ENCODE data around the gene NOL7. TPM values are rescaled to one million over a fixed set of nuclear protein-coding genes. Genes with fewer than 3 reads are reported as not detected.

Gene NOL7
- polyA plus RNA-seq, 1 experiment = 20.1 TPM

DNA sequence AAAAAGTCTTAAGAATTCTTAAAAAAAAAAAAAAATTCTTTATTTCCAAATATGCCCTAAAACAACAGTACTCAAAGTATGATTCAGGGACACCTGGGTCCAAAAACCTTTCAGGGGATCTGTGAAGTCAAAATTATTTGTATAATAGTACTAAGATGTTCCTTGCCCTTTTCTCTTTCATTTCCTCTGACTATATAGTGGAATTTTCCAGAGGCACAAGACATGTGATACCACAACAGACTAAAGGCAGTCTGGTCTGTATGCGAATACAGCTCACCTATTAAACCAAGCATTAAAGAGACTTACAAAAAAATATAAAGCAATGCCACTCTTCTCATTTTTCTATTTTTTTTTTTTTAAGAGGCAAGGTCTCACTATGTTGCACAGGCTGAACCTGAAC lies 15.4 kb downstream of the NOL7 start:
- no peak for DNase-seq (ENCODE audit: low read depth)
- POLR2A ChIA-PET = no interaction called here
- TF ChIP-seq, protein P1, sequence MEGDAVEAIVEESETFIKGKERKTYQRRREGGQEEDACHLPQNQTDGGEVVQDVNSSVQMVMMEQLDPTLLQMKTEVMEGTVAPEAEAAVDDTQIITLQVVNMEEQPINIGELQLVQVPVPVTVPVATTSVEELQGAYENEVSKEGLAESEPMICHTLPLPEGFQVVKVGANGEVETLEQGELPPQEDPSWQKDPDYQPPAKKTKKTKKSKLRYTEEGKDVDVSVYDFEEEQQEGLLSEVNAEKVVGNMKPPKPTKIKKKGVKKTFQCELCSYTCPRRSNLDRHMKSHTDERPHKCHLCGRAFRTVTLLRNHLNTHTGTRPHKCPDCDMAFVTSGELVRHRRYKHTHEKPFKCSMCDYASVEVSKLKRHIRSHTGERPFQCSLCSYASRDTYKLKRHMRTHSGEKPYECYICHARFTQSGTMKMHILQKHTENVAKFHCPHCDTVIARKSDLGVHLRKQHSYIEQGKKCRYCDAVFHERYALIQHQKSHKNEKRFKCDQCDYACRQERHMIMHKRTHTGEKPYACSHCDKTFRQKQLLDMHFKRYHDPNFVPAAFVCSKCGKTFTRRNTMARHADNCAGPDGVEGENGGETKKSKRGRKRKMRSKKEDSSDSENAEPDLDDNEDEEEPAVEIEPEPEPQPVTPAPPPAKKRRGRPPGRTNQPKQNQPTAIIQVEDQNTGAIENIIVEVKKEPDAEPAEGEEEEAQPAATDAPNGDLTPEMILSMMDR (IDR thresholded peaks at IDR 0.05; ENCODE audit: insufficient read depth, low read depth, low read length) = no peak
- Histone ChIP-seq H3K36me3 (ENCODE audit: control insufficient read depth, insufficient read depth, low read length) (no peaks in the 10 kb centered on the region; the same call in 1 of the 2 replicates), H3K27me3 (ENCODE audit: control insufficient read depth, insufficient read depth, low read length) (no peaks in the 10 kb centered on the region), H3K4me3 (ENCODE audit: low read depth, low read length) (no peak overlapping the region)
- CTCF ChIA-PET = no interaction called here

DNA sequence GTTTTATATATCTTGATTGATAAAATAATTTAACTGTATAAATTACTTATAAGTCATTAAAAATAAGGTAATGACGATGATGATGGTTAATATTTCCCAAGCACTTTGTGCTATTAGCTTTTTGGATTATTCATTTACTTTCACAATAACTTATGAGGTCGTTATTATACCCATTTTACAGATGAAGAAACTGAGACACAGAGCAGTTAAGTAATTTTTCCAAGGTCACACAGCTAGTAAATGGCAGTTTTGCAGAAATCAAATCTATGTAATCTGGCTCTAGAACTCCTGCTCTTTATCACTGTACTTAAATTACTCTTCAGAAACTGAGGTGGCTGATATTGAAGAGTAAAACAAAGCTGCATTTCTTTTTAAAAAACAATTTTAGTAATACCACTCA lies 18.2 kb downstream of the NOL7 start:
- ChIA-PET CTCF (interaction anchor here (1.3 to 2.3 kb wide), 3 partner anchors 8 to 24 kb away, joined by 3 to 10 read pairs (median 5); partner anchors contain the start of gene NOL7), POLR2A (no interaction called here)
- Histone ChIP-seq H3K4me3 (ENCODE audit: low read depth, low read length) (no peak overlapping the region), H3K36me3 (ENCODE audit: control insufficient read depth, insufficient read depth, low read length) (peaks cover 2% of the 10 kb centered on the region), H3K27me3 (ENCODE audit: control insufficient read depth, insufficient read depth, low read length) (no peaks in the 10 kb centered on the region)
- no peak for DNase-seq (ENCODE audit: low read depth)
- TF ChIP-seq, protein P1 (IDR thresholded peaks at IDR 0.05; ENCODE audit: insufficient read depth, low read depth, low read length) = no peak

DNA sequence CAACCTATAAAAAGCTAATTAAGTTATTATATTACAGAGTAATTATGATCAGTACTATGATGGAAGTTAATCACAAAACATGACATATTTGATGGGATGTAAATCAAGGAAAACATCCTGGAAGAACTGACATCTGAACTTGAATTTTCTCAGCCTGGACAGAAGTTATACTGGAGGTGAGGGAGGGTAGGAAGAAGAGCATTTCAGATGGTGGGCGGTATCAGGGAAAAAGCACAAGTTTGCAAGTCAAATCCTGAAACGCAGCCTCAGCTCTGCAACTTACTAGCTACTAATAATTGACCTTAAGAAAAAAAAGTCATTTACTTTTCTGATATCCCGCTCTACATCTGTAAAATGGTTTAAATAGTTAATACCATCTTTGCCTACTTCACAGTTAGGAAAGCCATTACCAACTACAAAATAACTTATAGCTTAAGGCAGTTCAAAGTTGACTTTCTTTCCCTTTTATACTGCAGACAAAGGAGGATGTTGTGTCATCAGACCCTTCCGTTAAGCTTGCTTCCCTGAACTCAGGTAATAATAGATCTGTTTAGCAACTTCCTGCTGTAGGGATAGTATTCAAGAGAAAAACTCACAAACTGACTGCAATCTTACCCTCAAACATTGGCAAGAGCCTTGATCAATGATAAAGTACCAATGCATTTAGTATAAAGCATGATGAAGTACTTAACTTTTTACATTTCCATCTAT lies 21.0 kb downstream of the NOL7 start:
- CTCF ChIA-PET = interaction anchor here (1.5 kb wide), 1 partner anchor 12 kb away, joined by 8 read pairs; no protein-coding TSS in a partner anchor
- Histone ChIP-seq H3K36me3 (ENCODE audit: control insufficient read depth, insufficient read depth, low read length) (peaks cover 2% of the 10 kb centered on the region), H3K27me3 (ENCODE audit: control insufficient read depth, insufficient read depth, low read length) (no peaks in the 10 kb centered on the region), H3K4me3 (ENCODE audit: low read depth, low read length) (no peak overlapping the region)
- TF ChIP-seq, protein P1 (IDR thresholded peaks at IDR 0.05; ENCODE audit: insufficient read depth, low read depth, low read length) = no peak
- POLR2A ChIA-PET = no interaction called here
- DNase-seq (ENCODE audit: low read depth) = no peak

DNA sequence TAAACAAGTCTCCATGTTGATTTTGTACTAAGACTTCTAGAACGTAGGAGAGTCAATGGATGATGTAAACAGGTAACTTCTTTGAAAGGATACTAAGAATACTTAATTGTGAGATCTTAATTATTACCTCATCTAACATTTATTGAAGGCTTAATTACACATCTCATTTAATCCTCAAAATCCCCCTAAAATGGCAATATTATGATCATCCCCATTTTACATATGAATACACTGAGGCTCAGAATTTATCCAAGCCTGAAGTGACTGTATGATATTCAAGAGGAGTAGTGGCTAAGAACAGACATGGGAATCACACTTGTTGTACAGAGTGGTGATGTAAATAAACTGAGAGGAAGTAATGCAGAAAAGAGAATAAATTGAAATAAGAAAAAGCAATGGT lies 22.9 kb downstream of the NOL7 start:
- Histone ChIP-seq H3K36me3 (ENCODE audit: control insufficient read depth, insufficient read depth, low read length) (peaks cover 2% of the 10 kb centered on the region), H3K27me3 (ENCODE audit: control insufficient read depth, insufficient read depth, low read length) (no peaks in the 10 kb centered on the region), H3K4me3 (ENCODE audit: low read depth, low read length) (no peak overlapping the region)
- TF ChIP-seq, protein P1 (IDR thresholded peaks at IDR 0.05; ENCODE audit: insufficient read depth, low read depth, low read length) = no peak
- ChIA-PET CTCF (no interaction called here), POLR2A (no interaction called here)
- no peak for DNase-seq (ENCODE audit: low read depth)

DNA sequence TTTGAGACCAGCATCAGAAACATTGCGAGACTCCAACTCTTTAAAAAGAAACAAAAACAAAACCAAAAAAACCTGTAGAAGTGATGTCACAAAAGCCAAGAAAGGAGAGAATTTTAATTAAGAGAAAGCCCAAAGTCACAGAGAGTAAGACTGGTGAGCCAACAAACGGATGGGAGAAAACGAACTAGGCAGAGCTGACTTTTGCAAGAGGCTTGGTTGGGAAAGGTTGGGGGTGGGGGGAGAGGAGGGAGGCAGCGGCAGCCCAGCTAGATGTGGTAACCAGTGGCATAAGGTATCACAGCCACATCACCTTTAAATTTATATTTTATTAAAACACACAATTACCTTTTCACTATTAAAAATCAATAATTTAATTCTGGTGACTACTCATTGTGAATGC lies 23.5 kb downstream of the NOL7 start:
- CTCF ChIA-PET = interaction anchor here (1.4 kb wide), 1 partner anchor 14 kb away, joined by 4 read pairs; no protein-coding TSS in a partner anchor
- TF ChIP-seq, protein P1 (IDR thresholded peaks at IDR 0.05; ENCODE audit: insufficient read depth, low read depth, low read length) = no peak
- H3K27me3 ChIP-seq (ENCODE audit: control insufficient read depth, insufficient read depth, low read length) = no peaks in the 10 kb centered on the region
- H3K4me3 ChIP-seq (ENCODE audit: low read depth, low read length) = no peak overlapping the region
- no peak for DNase-seq (ENCODE audit: low read depth)
- POLR2A ChIA-PET = no interaction called here
- peaks cover 2% of the 10 kb centered on the region for H3K36me3 ChIP-seq (ENCODE audit: control insufficient read depth, insufficient read depth, low read length)
